HG03095 (cell line): Measurements from ENCODE around the gene SERPINA3.

ENCODE experiments used
- ATAC-seq: cut with Tn5 transposase; IDR thresholded peaks from one replicate; pipeline ENCODE4 v1.9.1; 2021; ENCODE audit warnings: moderate library complexity; ENCODE audit not compliant: unreplicated experiment

Gene SERPINA3

GRCh38 chr14:94650806-94651805, 38.9 kb downstream of the SERPINA3 start:
- ATAC-seq = no peak

- ATAC-seq = no peak
Measured at GRCh38 chr14:94653321-94653720, 41.1 kb downstream of the SERPINA3 start.

GRCh38 chr14:94654071-94654861, 42.1 kb downstream of the SERPINA3 start:
- ATAC-seq = no peak

- no peak for ATAC-seq
Measured at GRCh38 chr14:94655169-94655710, 43.0 kb downstream of the SERPINA3 start.

GRCh38 chr14:94656043-94656442, 43.9 kb downstream of the SERPINA3 start:
- ATAC-seq = no peak

- no peak for ATAC-seq
Measured at GRCh38 chr14:94659256-94659655, 47.1 kb downstream of the SERPINA3 start.

- no peak for ATAC-seq
Measured at GRCh38 chr14:94659901-94660300, 47.7 kb downstream of the SERPINA3 start.

GRCh38 chr14:94660306-94660946, 48.2 kb downstream of the SERPINA3 start:
- no peak for ATAC-seq

- no peak for ATAC-seq
Measured at GRCh38 chr14:94663538-94663937, 51.3 kb downstream of the SERPINA3 start.

GRCh38 chr14:94663965-94664704, 51.9 kb downstream of the SERPINA3 start:
- no peak for ATAC-seq

GRCh38 chr14:94665121-94665520, 52.9 kb downstream of the SERPINA3 start:
- ATAC-seq = no peak

GRCh38 chr14:94665544-94665943, 53.4 kb downstream of the SERPINA3 start:
- no peak for ATAC-seq

GRCh38 chr14:94670692-94671285, 58.6 kb downstream of the SERPINA3 start:
- no peak for ATAC-seq

GRCh38 chr14:94671870-94672444, 59.8 kb downstream of the SERPINA3 start:
- no peak for ATAC-seq

- no peak for ATAC-seq
Measured at GRCh38 chr14:94673071-94673470, 60.9 kb downstream of the SERPINA3 start.
